Hematopoietic multipotent progenitor cell treated with erythropoietin and hydrocortisone succinate and interleukin-3 and kit ligand, for 17 days (in vitro differentiated cells): ENCODE data around the gene SPESP1.
"Not testable (repeated sequence)": the region's sequence is repeated elsewhere in the genome, so short reads cannot be mapped to it uniquely, and the experiment has no call there.

ENCODE experiments used
- DNase-seq: peaks from one replicate; pipeline ENCODE4 v3.0.0-alpha.2; 2015; ENCODE audit warnings: low spot score

Gene SPESP1

GRCh38 chr15:68963719-68964118 lies 33.4 kb downstream of the SPESP1 start:
- not testable (repeated sequence) for DNase-seq

- no peak for DNase-seq
Observed at GRCh38 chr15:68966996-68967395, 36.7 kb downstream of the SPESP1 start.

GRCh38 chr15:68967948-68968347 lies 37.6 kb downstream of the SPESP1 start:
- no peak for DNase-seq

- no peak for DNase-seq
Observed at GRCh38 chr15:68969298-68969697, 39.0 kb downstream of the SPESP1 start.

GRCh38 chr15:68972201-68973065 lies 42.1 kb downstream of the SPESP1 start:
- no peak for DNase-seq

GRCh38 chr15:68975651-68976160 lies 45.4 kb downstream of the SPESP1 start:
- DNase-seq, result not testable (repeated sequence)

GRCh38 chr15:68977426-68977825 lies 47.1 kb downstream of the SPESP1 start:
- not testable (repeated sequence) for DNase-seq

- no peak for DNase-seq
Observed at GRCh38 chr15:68979006-68979405, 48.7 kb downstream of the SPESP1 start.

GRCh38 chr15:68979816-68980215 lies 49.5 kb downstream of the SPESP1 start:
- no peak for DNase-seq

- no peak for DNase-seq
Observed at GRCh38 chr15:68980786-68981185, 50.5 kb downstream of the SPESP1 start.

GRCh38 chr15:68981941-68982340 lies 51.6 kb downstream of the SPESP1 start:
- DNase-seq, result no peak

- peak; percentile 46 for DNase-seq
Observed at GRCh38 chr15:68982976-68983563, 52.7 kb downstream of the SPESP1 start.

- DNase-seq, result peak; percentile 59
Observed at GRCh38 chr15:68983961-68984481, 53.7 kb downstream of the SPESP1 start.

- DNase-seq, result no peak
Observed at GRCh38 chr15:68984586-68984985, 54.3 kb downstream of the SPESP1 start.

- no peak for DNase-seq
Observed at GRCh38 chr15:68985361-68985891, 55.1 kb downstream of the SPESP1 start.

- no peak for DNase-seq
Observed at GRCh38 chr15:68986322-68986721, 56.0 kb downstream of the SPESP1 start.

- DNase-seq, result no peak
Observed at GRCh38 chr15:68987120-68987519, 56.8 kb downstream of the SPESP1 start.

- DNase-seq, result no peak
Observed at GRCh38 chr15:68987676-68988075, 57.4 kb downstream of the SPESP1 start.

- peak; percentile 12 for DNase-seq
Observed at GRCh38 chr15:68989541-68990230, 59.4 kb downstream of the SPESP1 start.

GRCh38 chr15:68990231-68990991 lies 60.1 kb downstream of the SPESP1 start:
- peak; percentile 23 for DNase-seq

GRCh38 chr15:68990992-68991500 lies 60.7 kb downstream of the SPESP1 start:
- DNase-seq, result no peak
